A549 (cell line): ENCODE results near the gene STX8. TPM values are rescaled to one million over a fixed set of nuclear protein-coding genes. Genes with fewer than 3 reads are reported as not detected.

Experiments used
- ATAC-seq, 2 experiments: fragments of 200-7000 bp in 1 of 2; fragments of >200 bp in 1 of 2; cut with Nextera tagmentation in 1 of 2; cut with Tn5 transposase in 1 of 2; 3 replicates each; pipeline versions ENCODE4 v1.8.0 to v1.9.1; 2018 to 2020; ENCODE audit warnings: mild to moderate bottlenecking in 1 of 2, moderate library complexity in 1 of 2
- CTCF ChIA-PET: fragments of 300-600 bp; sonication (Branson Sonifier 250); formaldehyde crosslinking; extraction: SDS; loops from one replicate; lab custom pipeline; 2021; ENCODE audit warnings: antibody characterized with exemption, inconsistent platforms; lab: Yijun Ruan, JAX
- POLR2A ChIA-PET: fragments of 350-600 bp; formaldehyde crosslinking; extraction: SDS; loops from one replicate; lab custom pipeline; 2021; ENCODE audit warnings: antibody characterized with exemption, inconsistent platforms; lab: Yijun Ruan, JAX
- DNase-seq, 2 experiments: peaks; one replicate each; pipeline versions ENCODE4 v3.0.0 to v3.0.0-alpha.2; 2011 to 2016; ENCODE audit warnings: low read depth in 1 of 2, low spot score in 1 of 2
- FAIRE-seq: peaks from 2 replicates; lab custom pipeline; 2011; peaks lifted over from hg19 to GRCh38; lab: Jason Lieb, UNC
- H3K27ac ChIP-seq, 2 experiments: fragments of >200 bp; sonication (Bioruptor Twin); formaldehyde crosslinking; 3 replicates each; pipeline ENCODE4 v1.5.1; 2016 to 2017
- H3K4me1 ChIP-seq: fragments of >200 bp; sonication (Bioruptor Twin); formaldehyde crosslinking; 3 replicates; pipeline ENCODE4 v1.6.1; 2016
- H3K4me2 ChIP-seq: fragments of >200 bp; sonication (Bioruptor Twin); formaldehyde crosslinking; 3 replicates; pipeline ENCODE4 v1.6.1; 2016
- H3K4me3 ChIP-seq: fragments of >200 bp; sonication (Bioruptor Twin); formaldehyde crosslinking; 3 replicates; pipeline ENCODE4 v1.5.1; 2016
- H3K9me3 ChIP-seq: fragments of >200 bp; sonication (Bioruptor Twin); formaldehyde crosslinking; 3 replicates; pipeline ENCODE4 v1.6.1; 2016
- BCL3 ChIP-seq: fragments of >200 bp; sonication (Bioruptor Twin); formaldehyde crosslinking; IDR thresholded peaks from 3 replicates; pipeline ENCODE4 v1.6.1; 2016
- CBX2 ChIP-seq: fragments of 200-600 bp; sonication (generic); IDR thresholded peaks from 2 replicates; pipeline ENCODE4 v1.6.1; 2016; ENCODE audit warnings: low read depth, mild to moderate bottlenecking, borderline replicate concordance
- CBX8 ChIP-seq: fragments of 200-600 bp; sonication (generic); IDR thresholded peaks from 2 replicates; pipeline ENCODE4 v1.6.1; 2016
- CEBPB ChIP-seq, 2 experiments: fragments of >200 bp in 1 of 2; sonication (Bioruptor Twin) in 1 of 2; formaldehyde crosslinking in 1 of 2; IDR thresholded peaks; 2 replicates each; pipeline ENCODE4 v1.6.1; 2012 to 2016
- E2F6 ChIP-seq: IDR thresholded peaks from 2 replicates; pipeline ENCODE4 v1.6.1; 2012; ENCODE audit warnings: low read depth, borderline replicate concordance
- EHF ChIP-seq: fragments of 250-450 bp; sonication (Bioruptor Pico); IDR thresholded peaks from 2 replicates; pipeline ENCODE4 v1.5.0; 2020; ENCODE audit warnings: mild to moderate bottlenecking
- ELK1 ChIP-seq: fragments of 150-350 bp; IDR thresholded peaks from 2 replicates; pipeline ENCODE4 v1.6.1; 2014; ENCODE audit warnings: low read depth, mild to moderate bottlenecking, low read length
- FOSL2 ChIP-seq, 2 experiments: fragments of 450-650 bp in 1 of 2; fragments of >200 bp in 1 of 2; sonication (Bioruptor Twin) in 1 of 2; formaldehyde crosslinking; IDR thresholded peaks; 2 replicates each; pipeline versions ENCODE4 v1.5.0 to v1.6.1; 2016 to 2020; ENCODE audit warnings: mild to moderate bottlenecking in 1 of 2, moderate library complexity in 1 of 2
- HDAC2 ChIP-seq: fragments of 200-600 bp; sonication (generic); IDR thresholded peaks from 2 replicates; pipeline ENCODE4 v1.6.1; 2016
- HES2 ChIP-seq: fragments of >200 bp; sonication (Bioruptor Twin); formaldehyde crosslinking; IDR thresholded peaks from 2 replicates; pipeline ENCODE4 v1.6.1; 2016
- HMGXB4 ChIP-seq: fragments of 250-450 bp; sonication (Bioruptor Pico); IDR thresholded peaks from 2 replicates; pipeline ENCODE4 v1.5.0; 2021; ENCODE audit warnings: mild to moderate bottlenecking, moderate library complexity, borderline replicate concordance
- HOXB13 ChIP-seq: fragments of 250-450 bp; sonication (Bioruptor Pico); IDR thresholded peaks from 2 replicates; pipeline ENCODE4 v1.5.0; 2020; ENCODE audit warnings: low read depth, mild to moderate bottlenecking, moderate library complexity
- HOXB5 ChIP-seq: fragments of 250-450 bp; sonication (Bioruptor Pico); IDR thresholded peaks from 2 replicates; pipeline ENCODE4 v1.5.0; 2020; ENCODE audit warnings: mild to moderate bottlenecking, moderate library complexity
- MAFK ChIP-seq: fragments of 450-650 bp; IDR thresholded peaks from 2 replicates; pipeline ENCODE4 v1.6.1; 2014; ENCODE audit not compliant: partially characterized antibody
- MYC ChIP-seq: IDR thresholded peaks from 2 replicates; pipeline ENCODE4 v1.6.1; 2012; ENCODE audit warnings: mild to moderate bottlenecking, inconsistent platforms, low read length, improper control_type of control experiment, borderline replicate concordance
- NFE2L2 ChIP-seq: fragments of 150-350 bp; conservative IDR thresholded peaks from 2 replicates; pipeline ENCODE4 v1.6.1; 2014; ENCODE audit warnings: low read length
- RFX5 ChIP-seq: fragments of 450-650 bp; IDR thresholded peaks from 2 replicates; pipeline ENCODE4 v1.7.1; 2014; ENCODE audit warnings: antibody characterized with exemption, mild to moderate bottlenecking, moderate library complexity
- TP53 ChIP-seq: fragments of 250-450 bp; sonication (Bioruptor Pico); IDR thresholded peaks from 2 replicates; pipeline ENCODE4 v1.5.0; 2021; ENCODE audit warnings: mild to moderate bottlenecking, moderate library complexity
- USF2 ChIP-seq: fragments of 450-650 bp; IDR thresholded peaks from 2 replicates; pipeline ENCODE4 v1.6.1; 2014; ENCODE audit warnings: antibody characterized with exemption
- ZFP36 ChIP-seq: fragments of 450-650 bp; IDR thresholded peaks from 2 replicates; pipeline ENCODE4 v1.6.1; 2014; ENCODE audit warnings: borderline replicate concordance; ENCODE audit not compliant: partially characterized antibody
- ZNF302 ChIP-seq: fragments of 250-450 bp; sonication (Bioruptor Pico); IDR thresholded peaks from 2 replicates; pipeline ENCODE4 v1.9.0; 2021; ENCODE audit warnings: inconsistent platforms, mild to moderate bottlenecking, moderate library complexity
- ZSCAN20 ChIP-seq: fragments of 250-450 bp; sonication (Bioruptor Pico); IDR thresholded peaks from 2 replicates; pipeline ENCODE4 v1.8.0; 2022; ENCODE audit warnings: mild to moderate bottlenecking, moderate library complexity
- WGBS: methylation state at CpG from one replicate; pipeline ENCODE4 v1.1.6; 2017; ENCODE audit errors: missing lambda C conversion rate; 5-methylcytosine and 5-hydroxymethylcytosine counted together
- polyA plus RNA-seq, 4 experiments: library from polyadenylated mRNA; depleted of rRNA in 3 of 4; stranded (reverse); fragments of >200 nt; fragmentation: RNase III in 1 of 4; extraction: RNeasy Plus Mini Kit Qiagen cat#74134 plus additional on column Dnase treatment in 1 of 4; gene quantifications; 2 replicates in 3 of 4; 3 replicates in 1 of 4; pipeline ENCODE4 v1.2.3, GENCODE V29; 2011 to 2017

Gene STX8
- polyA plus RNA-seq, 2 of the 4 experiments (the other 2 are of a cell fraction) = 93.6 to 168 TPM

GRCh38 chr17:9509236-9509816 lies 66.3 kb downstream of the STX8 start:
- no peak overlapping the region for H3K4me2 ChIP-seq
- H3K27ac ChIP-seq = no peak overlapping the region
- peak; percentile 83 for FAIRE-seq
- ChIA-PET POLR2A (no interaction called here), CTCF (interaction anchor here (1.0 to 1.5 kb wide), 2 partner anchors 12 to 13 kb away, joined by 3 to 6 read pairs; no protein-coding TSS in a partner anchor)
- DNase-seq = no peak
- ATAC-seq = no peak
- peaks cover 8% of the 10 kb centered on the region; the same call in 2 of the 3 replicates for H3K9me3 ChIP-seq
- H3K4me3 ChIP-seq = no peak overlapping the region
- H3K4me1 ChIP-seq = peaks cover 10% of the 10 kb centered on the region
- TF ChIP-seq TP53 (CRISPR knock-in tag) (no peak), HDAC2 (no peak), BCL3 (no peak)
- TF ChIP-seq, all 56 proteins: peak for 0
- WGBS = 37% methylated on average over 1 of the region's 1 CpG

- POLR2A ChIA-PET = interaction anchor here (0.6 kb wide), 1 partner anchor 260 kb away, joined by 3 read pairs; no protein-coding TSS in a partner anchor
- WGBS = 85% methylated on average over 5 of the region's 5 CpGs
Measured at GRCh38 chr17:9499041-9499440, 76.6 kb downstream of the STX8 start.

GRCh38 chr17:9498490-9498889 lies 77.1 kb downstream of the STX8 start:
- FAIRE-seq = no peak
- H3K4me3 ChIP-seq = no peak overlapping the region
- no peak for ATAC-seq
- 77% methylated on average over 3 of the region's 3 CpGs for WGBS
- no peak for TF ChIP-seq USF2
- no peak for TF ChIP-seq HOXB13 (CRISPR knock-in tag)
- no peak for TF ChIP-seq CEBPB (IDR thresholded peaks at IDR 0.05)
- TF ChIP-seq ELK1 = no peak
- no peak for TF ChIP-seq RFX5
- no peak for TF ChIP-seq MYC
- TF ChIP-seq CBX2 = no peak
- no peak for TF ChIP-seq HMGXB4 (CRISPR knock-in tag)
- TF ChIP-seq, all 56 proteins: peak for 0
- POLR2A ChIA-PET = interaction anchor here (0.6 kb wide), 1 partner anchor 259 kb away, joined by 3 read pairs; no protein-coding TSS in a partner anchor
- no peaks in the 10 kb centered on the region for H3K4me1 ChIP-seq
- H3K4me2 ChIP-seq = no peak overlapping the region
- no peak for DNase-seq
- H3K27ac ChIP-seq = no peak overlapping the region
- CTCF ChIA-PET = interaction anchor here (1.3 to 2.4 kb wide), 2 partner anchors 23 to 173 kb away, joined by 3 to 7 read pairs; no protein-coding TSS in a partner anchor
- no peaks in the 10 kb centered on the region for H3K9me3 ChIP-seq

More at GRCh38 chr17:9499041-9499440, 76.6 kb downstream of the STX8 start:
- Histone ChIP-seq H3K27ac (no peak overlapping the region), H3K4me1 (no peaks in the 10 kb centered on the region), H3K9me3 (no peaks in the 10 kb centered on the region), H3K4me2 (no peak overlapping the region), H3K4me3 (no peak overlapping the region)
- CTCF ChIA-PET = interaction anchor here (1.1 to 2.4 kb wide), 3 partner anchors 23 to 513 kb away, joined by 3 to 7 read pairs (median 3); no protein-coding TSS in a partner anchor
- FAIRE-seq (no peak), DNase-seq (no peak), ATAC-seq (no peak)
- TF ChIP-seq BCL3 = no peak
- no peak for TF ChIP-seq CBX8
- TF ChIP-seq E2F6 = no peak
- no peak for TF ChIP-seq MAFK
- TF ChIP-seq ZFP36 = no peak
- TF ChIP-seq ELK1 = no peak
- TF ChIP-seq ZNF302 (CRISPR knock-in tag) = no peak
- no peak for TF ChIP-seq FOSL2 (IDR thresholded peaks at IDR 0.05)
- no peak for TF ChIP-seq FOSL2 (CRISPR knock-in tag; IDR thresholded peaks at IDR 0.05)
- TF ChIP-seq ZSCAN20 = no peak
- no peak for TF ChIP-seq HOXB5 (CRISPR knock-in tag)
- no peak for TF ChIP-seq EHF
- TF ChIP-seq NFE2L2 = no peak
- TF ChIP-seq HOXB13 (CRISPR knock-in tag) = no peak
- no peak for TF ChIP-seq HES2
